Activated CD4-positive, alpha-beta T cell treated with anti-CD3 and anti-CD28 coated beads, Interleukin-2, amount 50 U/mL, for 1 hour (primary cell): ENCODE measurements around the gene ZNF70.

Experiments
- DNase-seq: peaks from one replicate; pipeline ENCODE4 v3.0.0-alpha.2; 2020

Gene ZNF70

GRCh38 chr22:23778577-23778900 lies 27.6 kb upstream of the ZNF70 start:
- DNase-seq = no peak

- DNase-seq = no peak
These were observed 27.1 kb upstream of the ZNF70 start for GRCh38 chr22:23777776-23778576.

- no peak for DNase-seq
These were observed 25.0 kb upstream of the ZNF70 start for GRCh38 chr22:23775779-23776375.

- no peak for DNase-seq
These were observed 24.1 kb upstream of the ZNF70 start for GRCh38 chr22:23774922-23775436.

DNA sequence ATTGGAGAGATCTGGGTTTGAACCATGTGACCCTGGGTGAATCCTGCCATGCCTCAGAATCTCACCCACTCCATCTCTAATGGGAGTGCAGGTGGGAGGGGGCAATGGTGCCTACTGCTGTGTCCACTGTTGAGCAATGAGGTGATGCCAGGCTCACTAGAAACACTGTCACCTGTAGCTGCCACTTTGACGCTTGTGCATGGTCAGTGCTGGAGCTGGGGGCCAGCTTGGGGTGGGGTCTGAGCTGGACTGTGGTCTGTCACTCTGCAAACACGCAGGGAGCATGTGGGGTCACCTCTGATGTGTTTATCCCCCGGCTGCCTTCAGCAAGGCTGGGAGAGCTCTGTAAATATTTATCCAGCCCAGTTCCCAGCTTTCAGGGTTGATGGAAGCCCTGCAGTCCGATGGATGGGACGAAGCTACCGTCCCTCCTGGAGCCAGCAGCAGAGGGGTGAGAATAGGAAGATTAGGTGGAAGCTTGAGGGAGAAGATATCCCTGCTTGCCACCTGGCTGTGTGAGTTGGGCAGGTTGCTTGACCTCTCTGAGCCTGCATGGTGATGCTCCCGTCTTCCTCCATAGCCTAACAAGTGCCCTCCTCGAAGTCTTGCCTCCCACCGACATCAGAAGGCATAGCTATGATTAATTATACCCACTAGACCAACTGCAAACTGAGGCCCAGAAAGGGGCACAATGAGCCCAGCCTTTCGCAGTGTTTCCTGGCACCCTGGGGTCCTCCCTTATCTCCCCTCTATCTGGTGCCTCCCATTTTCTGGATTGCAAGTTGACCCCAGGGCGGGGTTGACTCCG lies 23.4 kb upstream of the ZNF70 start:
- DNase-seq = no peak

DNA sequence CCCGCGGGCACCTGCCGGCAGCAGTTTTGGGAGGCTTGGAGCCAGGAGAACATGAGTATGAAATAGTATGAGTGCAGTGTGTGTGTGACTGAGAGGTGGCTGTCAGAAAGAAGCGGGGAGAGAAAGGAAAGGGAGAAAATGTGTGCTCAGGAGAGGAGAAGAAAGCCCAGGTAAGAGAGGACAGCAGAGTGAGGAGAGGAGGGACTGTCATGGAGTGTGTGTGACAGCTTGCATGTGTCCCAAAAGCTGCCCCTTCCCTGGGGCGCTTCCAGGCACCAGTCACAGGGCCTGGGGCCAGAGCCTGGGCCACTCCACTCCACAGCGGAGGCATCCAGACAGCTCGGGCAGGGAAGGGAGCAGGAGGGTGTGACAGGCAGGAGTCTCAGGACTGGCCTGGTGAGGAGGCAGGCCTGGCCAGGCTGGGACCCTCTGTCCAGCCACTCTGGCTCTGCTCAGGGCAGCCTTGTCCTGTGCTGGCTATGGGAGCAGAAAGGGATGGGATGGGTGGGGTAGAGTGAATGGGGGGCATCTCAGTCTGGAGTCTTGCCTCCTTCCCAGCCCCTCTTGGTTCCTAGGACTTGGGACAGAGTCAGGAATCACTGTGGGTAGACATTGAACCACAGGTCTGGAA lies 22.7 kb upstream of the ZNF70 start:
- no peak for DNase-seq

DNA sequence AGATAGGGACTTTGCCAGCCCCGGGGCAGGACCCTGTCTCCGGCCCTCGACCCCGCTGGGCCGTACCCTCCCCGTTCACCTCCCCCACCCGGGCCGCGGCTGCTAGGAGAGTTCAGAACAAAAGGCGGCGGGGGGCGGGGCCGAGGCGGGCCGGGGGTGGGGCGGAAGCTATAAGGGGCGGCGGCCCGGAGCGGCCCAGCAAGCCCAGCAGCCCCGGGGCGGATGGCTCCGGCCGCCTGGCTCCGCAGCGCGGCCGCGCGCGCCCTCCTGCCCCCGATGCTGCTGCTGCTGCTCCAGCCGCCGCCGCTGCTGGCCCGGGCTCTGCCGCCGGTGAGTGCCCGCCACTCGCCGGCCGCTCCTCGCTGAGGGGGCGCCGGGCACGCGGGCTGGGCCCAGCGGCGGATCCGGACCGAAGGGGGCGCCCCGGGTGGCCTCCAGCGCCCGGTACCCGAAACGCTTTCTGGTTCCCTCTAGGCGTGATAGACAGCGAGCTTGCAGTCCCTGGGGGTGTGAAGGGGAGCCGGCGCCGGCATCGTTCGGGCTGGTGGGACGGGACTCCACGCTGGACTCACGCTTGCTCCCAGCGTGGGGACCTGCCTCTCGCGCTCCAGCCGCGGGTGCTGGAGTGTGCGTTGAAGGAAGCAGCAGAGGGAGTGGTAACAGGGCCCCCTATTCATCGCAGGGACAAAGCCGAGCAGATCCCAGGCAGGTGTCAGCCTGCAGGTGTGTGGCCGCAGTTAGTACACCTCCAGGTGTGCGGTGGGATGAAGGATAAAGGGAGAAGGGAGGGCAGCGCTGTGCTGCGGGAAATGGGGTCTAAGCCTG lies 21.9 kb upstream of the ZNF70 start, which contains the start of gene MMP11:
MMP11 (plus strand) TSS at position 201 of the 825 bp plus-strand sequence; CDS start at position 223, 22 bp downstream.
- peak; percentile 54 for DNase-seq

DNA sequence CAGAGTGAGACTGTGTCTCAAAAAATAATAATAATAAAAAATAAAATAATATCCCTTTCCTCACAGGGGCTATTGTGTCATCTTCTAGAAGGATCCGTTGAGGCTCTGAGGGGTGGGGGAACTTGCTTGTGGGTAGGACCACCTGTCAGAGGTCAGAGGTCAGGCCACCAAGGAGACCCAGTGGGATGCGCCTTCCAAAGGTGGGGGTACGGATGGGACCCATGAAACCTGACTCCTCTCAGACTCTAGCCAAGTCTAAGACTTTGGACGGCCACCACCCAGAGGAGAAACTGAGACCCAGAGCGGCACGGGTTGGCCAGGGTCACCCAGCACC lies 21.4 kb upstream of the ZNF70 start:
- DNase-seq = no peak

- DNase-seq = no peak
These were observed 18.5 kb upstream of the ZNF70 start for GRCh38 chr22:23769321-23769965.

DNA sequence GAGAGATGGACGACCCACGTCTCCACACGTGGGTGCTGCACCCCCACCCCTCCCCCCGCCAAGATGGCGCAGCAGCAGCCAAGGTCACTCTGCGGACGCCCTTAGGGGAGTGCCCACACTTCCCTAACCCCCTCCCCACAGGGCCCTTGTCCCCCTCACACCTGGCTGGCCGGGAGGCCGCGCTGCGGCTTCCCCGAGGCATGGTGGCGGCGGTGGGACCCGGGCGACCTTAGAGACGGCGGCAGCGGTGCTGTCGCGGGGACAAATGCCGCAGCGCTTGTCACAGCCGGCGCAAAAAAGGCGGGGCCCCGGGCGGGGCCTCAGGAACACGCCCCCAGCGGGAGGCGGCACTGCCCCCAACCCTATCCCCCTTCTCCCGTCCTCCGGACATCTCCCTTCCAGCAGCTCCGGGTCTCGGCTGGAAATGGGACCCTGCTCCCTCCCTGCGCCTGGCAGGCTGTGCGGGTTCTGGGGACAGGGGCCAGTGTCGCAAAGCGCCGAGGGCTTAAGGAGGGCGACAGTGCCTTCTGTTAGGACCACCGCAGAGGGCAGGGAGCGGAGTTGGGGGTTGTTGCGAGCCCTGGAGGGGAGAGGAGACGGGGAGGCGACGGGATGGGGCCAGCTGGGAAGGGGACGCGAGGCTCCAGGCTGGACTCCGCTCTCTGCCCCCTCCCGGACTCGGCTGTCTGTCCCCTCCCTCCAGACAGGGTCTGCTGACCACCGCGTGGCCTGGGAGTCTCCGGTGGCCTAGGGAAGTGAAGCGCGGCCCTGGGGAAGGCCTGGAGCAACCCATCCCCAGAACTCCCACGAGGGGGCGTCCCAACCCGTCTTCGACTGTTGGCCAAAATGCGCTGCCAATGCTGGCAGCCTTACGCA lies 17.0 kb upstream of the ZNF70 start, which contains the start of gene CHCHD10:
CHCHD10 (minus strand) TSS at position 300 of the 876 bp plus-strand sequence; CDS start at position 202, 98 bp downstream.
- DNase-seq = peak; percentile 70

DNA sequence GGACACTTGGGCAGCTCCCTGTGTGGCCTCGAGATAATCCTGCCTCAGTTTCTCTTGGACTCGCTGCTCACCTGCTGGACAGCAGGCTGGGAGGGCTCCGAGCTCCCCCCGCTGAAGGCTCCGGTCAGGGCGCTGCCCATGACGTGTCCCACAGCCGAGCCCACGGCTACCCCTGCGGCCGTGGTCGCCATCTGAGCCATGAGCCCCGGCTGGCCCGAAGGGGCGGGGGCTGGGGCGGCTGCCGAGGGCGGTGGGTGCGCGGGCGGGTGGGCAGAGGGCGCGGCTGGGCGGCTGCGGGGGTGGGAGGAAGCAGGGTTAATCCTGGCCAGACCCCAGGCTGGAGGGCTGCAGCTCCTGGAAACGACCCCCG lies 16.4 kb upstream of the ZNF70 start:
- no peak for DNase-seq

DNA sequence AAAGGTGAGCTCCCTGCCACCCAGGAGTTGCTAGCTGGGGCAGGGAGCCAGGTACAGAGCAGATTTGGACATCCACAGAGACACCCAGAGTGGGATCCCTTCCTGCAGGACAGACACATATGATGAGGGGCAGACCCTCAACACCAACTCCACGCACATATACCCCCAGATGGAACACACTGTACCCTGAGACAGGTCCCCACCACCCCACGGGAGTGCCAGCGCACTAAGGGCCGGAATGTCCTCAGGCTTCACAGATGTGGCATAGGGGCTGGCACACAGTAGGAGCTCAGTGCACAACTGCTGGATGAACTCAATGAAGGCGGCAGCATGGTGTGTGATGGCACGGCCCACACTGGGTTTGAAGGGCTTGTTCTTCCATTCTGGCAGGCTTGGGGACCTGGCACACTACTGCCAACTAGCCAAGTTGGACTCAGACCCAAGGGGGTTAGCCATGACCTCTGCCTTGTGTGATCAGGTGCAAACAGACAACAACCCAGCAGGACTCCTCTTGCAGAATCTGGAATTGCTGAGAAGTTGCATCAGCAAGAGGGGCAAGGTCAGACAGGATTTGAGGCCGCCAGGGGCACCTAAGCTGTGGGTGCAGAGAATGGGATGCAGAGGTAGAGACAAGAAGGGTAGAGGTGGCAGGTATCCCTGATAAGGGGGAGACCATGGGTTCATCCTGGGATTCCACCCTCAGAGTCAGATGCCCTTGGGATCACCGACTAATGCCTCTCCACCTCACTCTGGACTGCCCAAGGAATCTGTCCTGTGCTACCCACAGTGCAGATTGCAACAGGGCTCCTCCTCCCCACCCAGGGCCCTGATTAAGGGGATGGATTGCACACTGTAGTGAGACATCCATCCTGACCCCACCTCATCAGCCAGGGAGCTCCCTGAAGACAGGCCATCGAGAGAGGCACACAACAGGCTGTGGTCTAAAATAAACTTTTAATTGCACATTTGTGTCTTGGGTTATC lies 14.3 kb upstream of the ZNF70 start:
- DNase-seq = no peak

DNA sequence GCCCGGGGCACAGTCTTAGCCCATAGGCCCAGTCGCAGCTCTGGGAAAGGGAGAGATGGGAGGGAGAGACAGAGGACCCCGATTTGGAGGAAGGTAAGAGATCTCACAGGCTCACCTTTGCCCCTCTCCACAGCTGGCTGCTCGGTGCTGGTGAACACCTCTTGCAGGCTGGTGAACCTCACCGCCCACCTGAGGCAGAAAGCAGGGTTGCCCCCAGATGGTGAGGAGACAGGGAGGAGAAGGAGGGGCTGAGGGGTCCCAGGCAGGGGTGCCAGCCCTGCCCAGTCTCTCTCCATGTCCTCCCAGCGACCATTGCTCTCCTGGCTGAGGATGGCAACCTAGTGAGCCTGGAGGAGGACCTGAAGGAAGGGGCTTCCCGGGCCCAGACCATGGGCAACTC lies 13.0 kb upstream of the ZNF70 start:
- no peak for DNase-seq

- peak; percentile 50 for DNase-seq
These were observed 12.7 kb upstream of the ZNF70 start for GRCh38 chr22:23763579-23763945.

DNA sequence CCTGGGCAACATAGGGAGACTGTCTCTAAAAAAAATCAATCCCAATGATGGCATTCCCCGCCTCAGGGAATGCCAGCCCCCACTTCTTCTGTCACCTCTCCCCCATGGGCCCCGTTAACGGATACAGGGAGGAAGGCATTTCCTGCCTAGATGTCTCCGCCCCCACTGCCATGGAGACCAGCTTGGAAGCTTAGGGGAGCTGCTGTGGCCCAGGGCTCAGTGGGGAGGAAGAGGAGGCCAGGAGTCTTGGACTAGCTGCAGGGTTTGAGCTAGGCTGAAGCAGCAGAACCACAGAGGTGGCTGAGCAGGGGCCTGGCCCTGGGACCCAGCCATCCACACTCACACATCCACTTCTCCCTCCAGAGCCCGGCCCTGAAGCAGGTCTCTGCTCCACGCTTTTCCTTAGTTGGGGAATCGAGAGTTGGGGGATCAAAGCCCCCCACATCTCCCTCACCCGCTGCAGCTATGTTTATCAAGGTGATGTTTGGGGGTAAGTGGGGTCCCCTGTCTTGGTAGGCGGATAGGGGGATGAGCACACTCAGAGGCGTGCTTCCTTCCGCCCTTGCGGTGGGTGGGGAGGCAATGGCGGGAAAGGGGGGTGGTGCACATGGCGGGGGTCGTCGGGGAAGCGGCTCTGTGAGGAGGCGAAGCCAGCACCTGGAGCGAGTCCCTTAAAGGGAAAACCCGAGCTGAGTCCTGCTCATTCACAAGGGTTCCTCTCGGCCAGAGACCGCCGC lies 12.1 kb upstream of the ZNF70 start, which contains the start of gene C22orf15:
C22orf15 (plus strand) TSS at position 149 of the 737 bp plus-strand sequence; CDS start at position 466, 317 bp downstream.
- no peak for DNase-seq

DNA sequence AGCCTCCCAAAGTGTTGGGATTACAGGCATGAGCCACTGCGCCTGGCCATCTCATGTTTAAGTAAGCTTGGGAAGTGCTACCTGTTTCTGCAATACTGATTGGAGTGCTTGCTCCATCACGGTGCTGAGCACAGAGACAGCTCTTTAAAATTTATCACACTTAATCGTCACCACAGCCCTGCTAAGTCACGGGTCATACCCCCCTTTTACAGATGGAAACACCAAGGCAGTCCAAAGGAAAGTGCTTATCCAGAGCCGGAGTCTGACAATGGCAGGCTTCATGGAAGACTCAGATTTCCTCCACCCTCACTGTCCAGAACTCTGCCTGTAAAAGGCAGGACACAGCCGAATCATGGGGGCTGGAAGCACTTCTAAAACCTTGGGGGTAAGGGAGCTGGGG lies 9.1 kb upstream of the ZNF70 start:
- no peak for DNase-seq

DNA sequence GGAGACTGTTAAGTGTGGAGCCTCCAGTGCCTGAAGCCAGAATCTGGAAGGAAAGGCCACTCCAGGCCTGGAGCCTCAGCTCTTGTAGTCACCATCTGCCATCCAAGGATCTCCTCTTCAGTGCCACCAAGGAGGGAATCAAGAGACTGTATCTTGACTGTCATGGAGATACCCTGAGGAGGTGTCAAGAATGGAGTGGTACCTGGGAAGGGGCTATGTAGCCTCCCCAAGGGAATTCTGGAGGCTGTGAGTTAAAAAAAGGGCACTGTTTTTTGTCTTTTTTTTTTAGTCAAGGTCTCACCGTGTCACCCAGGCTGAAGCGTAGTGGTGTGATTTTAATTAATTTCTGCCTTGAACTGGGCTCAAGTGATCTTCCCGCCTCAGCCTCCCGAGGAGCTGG lies 8.7 kb upstream of the ZNF70 start:
- no peak for DNase-seq

DNA sequence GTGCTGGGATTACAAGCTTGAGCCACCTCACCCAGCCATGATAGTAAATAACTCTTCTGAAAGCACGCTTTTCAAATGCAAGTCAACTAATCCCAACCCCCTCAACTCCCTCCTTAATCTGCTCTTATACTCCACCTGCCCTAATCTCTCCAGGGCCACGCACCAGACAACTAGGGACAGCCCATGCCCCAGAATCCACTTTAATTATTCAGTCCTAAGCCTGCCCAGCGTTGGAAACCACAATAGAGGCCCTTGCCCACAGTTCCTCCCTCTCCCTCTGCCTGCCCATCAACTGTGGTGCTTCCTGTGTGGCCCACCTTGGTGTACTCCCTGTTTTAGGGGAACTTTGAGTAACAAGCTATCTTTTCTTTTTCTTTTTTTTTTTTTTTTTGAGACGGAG lies 6.0 kb upstream of the ZNF70 start:
- DNase-seq = no peak

GRCh38 chr22:23755711-23756110 lies 4.8 kb upstream of the ZNF70 start:
- DNase-seq = no peak
